Glutamatergic neuron (in vitro differentiated cells): ENCODE results near the gene NEGR1. TPM values are rescaled to one million over a fixed set of nuclear protein-coding genes. Genes with fewer than 3 reads are reported as not detected.

Experiments
- DNase-seq: peaks from one replicate; pipeline ENCODE4 v3.0.0; 2022
- H3K27ac Mint-ChIP-seq: one replicate; pipeline ENCODE4 v1.8.0; 2020; ENCODE audit warnings: mild to moderate bottlenecking, mixed read lengths, inconsistent platforms; ENCODE audit not compliant: unreplicated experiment
- H3K27me3 Mint-ChIP-seq: one replicate; pipeline ENCODE4 v1.8.0; 2020; ENCODE audit warnings: mild to moderate bottlenecking, moderate library complexity, mixed read lengths, inconsistent platforms; ENCODE audit not compliant: unreplicated experiment
- H3K36me3 Mint-ChIP-seq: one replicate; pipeline ENCODE4 v1.8.0; 2020; ENCODE audit warnings: mild to moderate bottlenecking, mixed read lengths, inconsistent platforms; ENCODE audit not compliant: unreplicated experiment
- H3K4me1 Mint-ChIP-seq: one replicate; pipeline ENCODE4 v1.8.0; 2020; ENCODE audit warnings: mild to moderate bottlenecking, low read depth, mixed read lengths, inconsistent platforms; ENCODE audit not compliant: unreplicated experiment
- H3K4me3 Mint-ChIP-seq: one replicate; pipeline ENCODE4 v1.8.0; 2020; ENCODE audit warnings: mild to moderate bottlenecking, mixed read lengths, inconsistent platforms; ENCODE audit not compliant: unreplicated experiment
- H3K9me3 Mint-ChIP-seq: one replicate; pipeline ENCODE4 v1.8.0; 2020; ENCODE audit warnings: mild to moderate bottlenecking, moderate library complexity, mixed read lengths, inconsistent platforms; ENCODE audit not compliant: unreplicated experiment
- total RNA-seq: library from RNA; stranded (reverse); fragmentation: NEBNext Ultra II Directional; extraction: Animal tissue kit (Norgen Biotek cat#: 25700); gene quantifications from one replicate; pipeline ENCODE4 v1.2.1, GENCODE V29; 2021; ENCODE audit not compliant: unreplicated experiment
- TF ChIP-seq, protein P1 (sequence below): fragments of 200-600 bp; sonication (generic); IDR thresholded peaks from one replicate; pipeline ENCODE4 v1.5.0; 2021; ENCODE audit not compliant: partially characterized antibody, unreplicated experiment

NEGR1 gene
- total RNA-seq, 1 donor from 2014 or later, result 0.51 TPM

DNA sequence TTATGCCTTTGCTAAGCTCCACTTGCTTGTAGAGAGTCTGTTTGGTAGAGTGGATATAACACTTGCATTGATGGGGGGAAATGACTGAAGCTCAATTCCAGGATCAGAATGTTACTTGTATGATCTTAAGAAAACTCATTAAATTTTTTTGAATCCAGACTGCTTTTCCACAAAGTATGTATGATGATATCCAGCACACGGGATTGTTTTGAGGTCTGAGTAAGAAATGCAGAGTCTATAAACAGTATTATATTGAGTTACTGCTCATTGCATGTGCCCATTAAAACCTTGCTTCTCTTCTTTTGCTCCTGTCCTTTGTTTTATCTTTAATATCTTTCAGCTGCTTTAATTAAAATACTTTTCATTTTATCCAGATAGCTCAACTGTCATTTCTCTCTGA is 631.1 kb downstream of the NEGR1 start:
- Mint-ChIP-seq H3K36me3 (no peaks in the 10 kb centered on the region), H3K27ac (no peak overlapping the region), H3K4me1 (no peaks in the 10 kb centered on the region), H3K27me3 (no peaks in the 10 kb centered on the region), H3K9me3 (no peaks in the 10 kb centered on the region), H3K4me3 (no peak overlapping the region)
- TF ChIP-seq, protein P1, sequence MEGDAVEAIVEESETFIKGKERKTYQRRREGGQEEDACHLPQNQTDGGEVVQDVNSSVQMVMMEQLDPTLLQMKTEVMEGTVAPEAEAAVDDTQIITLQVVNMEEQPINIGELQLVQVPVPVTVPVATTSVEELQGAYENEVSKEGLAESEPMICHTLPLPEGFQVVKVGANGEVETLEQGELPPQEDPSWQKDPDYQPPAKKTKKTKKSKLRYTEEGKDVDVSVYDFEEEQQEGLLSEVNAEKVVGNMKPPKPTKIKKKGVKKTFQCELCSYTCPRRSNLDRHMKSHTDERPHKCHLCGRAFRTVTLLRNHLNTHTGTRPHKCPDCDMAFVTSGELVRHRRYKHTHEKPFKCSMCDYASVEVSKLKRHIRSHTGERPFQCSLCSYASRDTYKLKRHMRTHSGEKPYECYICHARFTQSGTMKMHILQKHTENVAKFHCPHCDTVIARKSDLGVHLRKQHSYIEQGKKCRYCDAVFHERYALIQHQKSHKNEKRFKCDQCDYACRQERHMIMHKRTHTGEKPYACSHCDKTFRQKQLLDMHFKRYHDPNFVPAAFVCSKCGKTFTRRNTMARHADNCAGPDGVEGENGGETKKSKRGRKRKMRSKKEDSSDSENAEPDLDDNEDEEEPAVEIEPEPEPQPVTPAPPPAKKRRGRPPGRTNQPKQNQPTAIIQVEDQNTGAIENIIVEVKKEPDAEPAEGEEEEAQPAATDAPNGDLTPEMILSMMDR, result no peak
- no peak for DNase-seq

DNA sequence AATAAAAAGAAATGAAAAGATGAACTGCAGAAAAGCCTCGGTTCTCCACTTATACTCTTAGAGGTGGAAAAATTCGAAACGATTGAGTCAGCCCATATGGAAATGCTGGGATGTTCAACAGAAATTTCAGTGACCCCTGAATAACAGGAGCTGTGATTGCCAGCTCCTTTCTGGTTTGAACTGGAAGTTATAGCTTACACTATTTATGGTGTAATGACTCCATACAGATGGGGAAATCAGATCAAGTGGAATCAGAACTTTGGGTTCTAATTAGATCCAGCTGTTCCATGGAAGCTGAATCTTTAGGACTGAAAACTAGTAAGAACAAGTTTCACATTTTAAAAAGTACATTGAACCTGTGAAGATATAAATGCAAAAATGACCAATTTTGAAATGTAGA is 632.2 kb downstream of the NEGR1 start:
- TF ChIP-seq, protein P1, result no peak
- Mint-ChIP-seq H3K27me3 (no peaks in the 10 kb centered on the region), H3K36me3 (no peaks in the 10 kb centered on the region), H3K27ac (no peak overlapping the region), H3K4me3 (no peak overlapping the region), H3K9me3 (no peaks in the 10 kb centered on the region), H3K4me1 (no peaks in the 10 kb centered on the region)
- DNase-seq, result no peak

DNA sequence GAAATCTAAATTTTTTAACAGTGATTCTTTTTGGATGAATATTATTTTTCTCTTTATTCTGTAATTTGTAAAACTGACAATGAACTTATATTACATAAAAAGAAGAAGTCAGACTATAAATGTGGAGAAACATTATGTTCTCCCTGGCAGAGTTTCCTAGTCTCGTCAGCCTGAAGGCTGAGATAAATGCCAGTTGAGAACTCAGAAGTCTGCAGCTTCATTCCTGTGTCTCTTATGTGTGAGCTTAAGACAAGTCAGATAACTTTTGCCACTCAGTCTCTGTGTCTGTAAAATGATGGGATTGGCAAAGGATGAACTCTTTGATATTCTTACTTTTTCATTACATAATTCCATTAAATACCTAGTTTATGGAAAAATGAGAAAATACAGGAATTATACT is 632.7 kb downstream of the NEGR1 start:
- H3K4me3 Mint-ChIP-seq, result no peak overlapping the region
- H3K27me3 Mint-ChIP-seq, result no peaks in the 10 kb centered on the region
- DNase-seq, result no peak
- H3K27ac Mint-ChIP-seq, result no peak overlapping the region
- no peaks in the 10 kb centered on the region for H3K4me1 Mint-ChIP-seq
- no peaks in the 10 kb centered on the region for H3K36me3 Mint-ChIP-seq
- no peaks in the 10 kb centered on the region for H3K9me3 Mint-ChIP-seq
- TF ChIP-seq, protein P1, result no peak

DNA sequence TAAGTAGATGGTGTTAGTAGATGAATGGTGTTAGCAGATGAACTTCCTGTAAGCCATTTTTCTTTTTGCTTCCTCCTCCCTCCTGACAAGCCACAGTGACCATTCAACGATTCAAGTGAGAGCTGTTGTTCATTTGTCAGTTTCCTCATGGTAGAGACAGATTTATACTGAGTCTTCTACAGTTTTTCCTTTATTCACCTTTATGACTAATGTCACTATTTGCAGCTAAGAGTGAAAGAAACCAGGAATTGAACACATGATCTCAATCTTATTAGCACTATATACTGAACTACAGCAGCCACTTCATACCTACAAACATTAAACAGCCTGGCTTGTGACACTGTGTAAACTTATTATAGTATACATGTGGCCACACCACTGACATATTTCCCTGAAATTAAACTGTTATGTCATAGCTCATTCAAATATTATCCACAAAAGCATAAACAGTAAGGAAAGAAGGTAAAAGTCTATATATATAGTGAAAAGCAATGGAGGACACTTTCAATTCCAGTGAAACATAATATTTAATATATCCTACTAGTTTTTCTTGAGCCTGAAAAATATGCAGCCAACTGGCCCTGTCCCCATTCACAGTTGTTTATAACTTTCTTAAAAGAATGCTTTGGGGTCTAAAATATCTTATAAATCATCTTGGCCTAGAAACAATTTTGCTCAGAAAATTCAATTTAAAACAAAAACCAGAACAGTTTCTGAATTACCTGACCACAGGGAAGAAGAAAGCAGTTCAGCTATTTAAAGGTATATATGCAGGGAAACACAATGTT is 634.6 kb downstream of the NEGR1 start:
- Mint-ChIP-seq H3K9me3 (no peaks in the 10 kb centered on the region), H3K36me3 (no peaks in the 10 kb centered on the region), H3K27me3 (no peaks in the 10 kb centered on the region), H3K27ac (no peak overlapping the region), H3K4me1 (no peaks in the 10 kb centered on the region), H3K4me3 (no peak overlapping the region)
- no peak for DNase-seq
- TF ChIP-seq, protein P1, result no peak

DNA sequence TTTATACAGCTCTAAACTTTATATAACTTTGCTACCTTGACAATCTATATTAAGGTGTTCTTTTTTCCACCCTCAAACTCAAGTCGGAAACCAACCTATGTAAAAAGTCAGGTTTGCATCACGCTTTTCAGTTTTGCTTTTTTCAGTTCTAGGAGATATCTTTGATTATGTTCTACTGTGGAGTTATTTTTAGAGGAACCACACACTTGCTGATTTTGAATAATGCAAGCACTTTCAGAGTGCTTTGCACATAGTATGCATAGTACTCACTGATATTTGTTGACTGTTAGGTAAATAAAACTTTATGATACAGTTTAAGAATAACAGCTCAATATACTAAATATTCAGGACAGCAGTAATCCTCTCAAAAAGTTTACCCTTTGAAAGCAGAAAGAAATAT is 637.3 kb downstream of the NEGR1 start:
- no peak overlapping the region for H3K27ac Mint-ChIP-seq
- DNase-seq, result no peak
- H3K4me1 Mint-ChIP-seq, result peaks cover 13% of the 10 kb centered on the region
- no peaks in the 10 kb centered on the region for H3K36me3 Mint-ChIP-seq
- H3K27me3 Mint-ChIP-seq, result no peaks in the 10 kb centered on the region
- TF ChIP-seq, protein P1, result no peak
- H3K4me3 Mint-ChIP-seq, result no peak overlapping the region
- no peaks in the 10 kb centered on the region for H3K9me3 Mint-ChIP-seq
